Tibial artery (tissue), 4 donors: Measurements from ENCODE around the gene ADCY3.

Source experiments
- DNase-seq, 2 donors: peaks; one replicate each; pipeline ENCODE4 v3.0.0-alpha.2; 2019
- H3K27ac ChIP-seq, 2 donors: fragments of 200-600 bp; sonication (generic) in 1 of 2; 1 replicate in 1 of 2; 2 replicates in 1 of 2; pipeline ENCODE4 v1.5.1; 2018 to 2019; ENCODE audit warnings: mild to moderate bottlenecking in 1 of 2
- H3K27me3 ChIP-seq, 2 donors: fragments of 200-600 bp; sonication (generic) in 1 of 2; one replicate each; pipeline versions ENCODE4 v1.5.1 to v1.6.0; 2016 to 2019
- H3K36me3 ChIP-seq, 3 donors: fragments of 200-600 bp; sonication (generic) in 2 of 3; one replicate each; pipeline ENCODE4 v1.5.1; 2016 to 2019; ENCODE audit warnings: mild to moderate bottlenecking in 2 of 3
- H3K4me1 ChIP-seq, 4 donors: fragments of 200-600 bp; sonication (generic) in 2 of 4; 1 replicate in 3 of 4; 2 replicates in 1 of 4; pipeline ENCODE4 v1.5.1; 2016 to 2019
- H3K4me3 ChIP-seq, 2 donors: fragments of 200-600 bp; sonication (generic) in 1 of 2; 1 replicate in 1 of 2; 2 replicates in 1 of 2; pipeline ENCODE4 v1.5.1; 2018 to 2019; ENCODE audit warnings: mild to moderate bottlenecking in 2 of 2
- H3K9me3 ChIP-seq, 3 donors: fragments of 200-600 bp; sonication (generic) in 1 of 3; one replicate each; pipeline ENCODE4 v1.5.1; 2016 to 2019
- CTCF ChIP-seq, 2 experiments: fragments of 200-600 bp in 1 of 2; fragments of 450-650 bp in 1 of 2; IDR thresholded peaks; one replicate each; pipeline ENCODE4 v1.5.1; 2017 to 2019; ENCODE audit warnings: antibody characterized with exemption in 2 of 2, mild to moderate bottlenecking in 1 of 2, moderate library complexity in 1 of 2
- intact Hi-C: fragments of 100-400 bp; cut with DNase I; formaldehyde crosslinking; loops from one replicate; pipeline ENCODE4 v1.15.0; 2023; ENCODE audit warnings: low total_unique reads

ADCY3 gene

GRCh38 chr2:24886126-24886501, 33.9 kb downstream of the ADCY3 start:
- no peaks in the 10 kb centered on the region for H3K36me3 ChIP-seq
- no peak overlapping the region for H3K4me3 ChIP-seq
- no peak for TF ChIP-seq CTCF (IDR thresholded peaks at IDR 0.05)
- intact Hi-C loops: no loop called here
- H3K27ac ChIP-seq: no peak overlapping the region
- no peaks in the 10 kb centered on the region for H3K9me3 ChIP-seq
- H3K27me3 ChIP-seq: no peaks in the 10 kb centered on the region
- no peak for DNase-seq
- peaks cover 0 to 16% (median 13%) of the 10 kb centered on the region in 4 donors for H3K4me1 ChIP-seq

GRCh38 chr2:24885221-24886125, 34.6 kb downstream of the ADCY3 start:
- H3K4me1 ChIP-seq: peaks cover 0 to 16% (median 13%) of the 10 kb centered on the region in 4 donors
- no peak overlapping the region for H3K27ac ChIP-seq
- H3K27me3 ChIP-seq: no peaks in the 10 kb centered on the region
- no peak for TF ChIP-seq CTCF (IDR thresholded peaks at IDR 0.05)
- H3K9me3 ChIP-seq: no peaks in the 10 kb centered on the region
- H3K4me3 ChIP-seq: no peak overlapping the region
- intact Hi-C loops: no loop called here
- H3K36me3 ChIP-seq: no peaks in the 10 kb centered on the region
- DNase-seq: no peak

- H3K27ac ChIP-seq: no peak overlapping the region
- peaks cover 0 to 16% (median 13%) of the 10 kb centered on the region in 4 donors for H3K4me1 ChIP-seq
- intact Hi-C loops: no loop called here
- H3K27me3 ChIP-seq: no peaks in the 10 kb centered on the region
- DNase-seq: no peak
- H3K9me3 ChIP-seq: no peaks in the 10 kb centered on the region
- H3K36me3 ChIP-seq: no peaks in the 10 kb centered on the region
- H3K4me3 ChIP-seq: no peak overlapping the region
- TF ChIP-seq CTCF (IDR thresholded peaks at IDR 0.05): no peak
Observed at GRCh38 chr2:24883946-24884345, 36.1 kb downstream of the ADCY3 start.

GRCh38 chr2:24881623-24882022, 38.4 kb downstream of the ADCY3 start:
- Histone ChIP-seq H3K27me3 (no peaks in the 10 kb centered on the region), H3K4me1 (peaks cover 0 to 15% (median 5%) of the 10 kb centered on the region in 4 donors), H3K27ac (no peak overlapping the region), H3K4me3 (no peak overlapping the region), H3K9me3 (no peaks in the 10 kb centered on the region), H3K36me3 (no peaks in the 10 kb centered on the region)
- intact Hi-C loops: no loop called here
- no peak for DNase-seq
- TF ChIP-seq CTCF (IDR thresholded peaks at IDR 0.05): no peak

GRCh38 chr2:24881158-24881557, 38.9 kb downstream of the ADCY3 start:
- TF ChIP-seq CTCF (IDR thresholded peaks at IDR 0.05): no peak
- intact Hi-C loops: no loop called here
- no peaks in the 10 kb centered on the region for H3K27me3 ChIP-seq
- DNase-seq: no peak
- peaks cover 0 to 12% (median 3%) of the 10 kb centered on the region in 4 donors for H3K4me1 ChIP-seq
- no peaks in the 10 kb centered on the region for H3K9me3 ChIP-seq
- H3K36me3 ChIP-seq: no peaks in the 10 kb centered on the region
- no peak overlapping the region for H3K27ac ChIP-seq
- no peak overlapping the region for H3K4me3 ChIP-seq
